Measurements from ENCODE around the gene PIF1. TPM values are rescaled to one million over a fixed set of nuclear protein-coding genes. Genes with fewer than 3 reads are reported as not detected.
A peak's percentile ranks its signal among the peaks of the same experiment; 100 is the strongest.

The PIF1 gene
- total and polyA plus RNA-seq, 5 experiments from 2014 or later = 0.15 to 0.68 (median 0.52) TPM; not detected in 2

DNA sequence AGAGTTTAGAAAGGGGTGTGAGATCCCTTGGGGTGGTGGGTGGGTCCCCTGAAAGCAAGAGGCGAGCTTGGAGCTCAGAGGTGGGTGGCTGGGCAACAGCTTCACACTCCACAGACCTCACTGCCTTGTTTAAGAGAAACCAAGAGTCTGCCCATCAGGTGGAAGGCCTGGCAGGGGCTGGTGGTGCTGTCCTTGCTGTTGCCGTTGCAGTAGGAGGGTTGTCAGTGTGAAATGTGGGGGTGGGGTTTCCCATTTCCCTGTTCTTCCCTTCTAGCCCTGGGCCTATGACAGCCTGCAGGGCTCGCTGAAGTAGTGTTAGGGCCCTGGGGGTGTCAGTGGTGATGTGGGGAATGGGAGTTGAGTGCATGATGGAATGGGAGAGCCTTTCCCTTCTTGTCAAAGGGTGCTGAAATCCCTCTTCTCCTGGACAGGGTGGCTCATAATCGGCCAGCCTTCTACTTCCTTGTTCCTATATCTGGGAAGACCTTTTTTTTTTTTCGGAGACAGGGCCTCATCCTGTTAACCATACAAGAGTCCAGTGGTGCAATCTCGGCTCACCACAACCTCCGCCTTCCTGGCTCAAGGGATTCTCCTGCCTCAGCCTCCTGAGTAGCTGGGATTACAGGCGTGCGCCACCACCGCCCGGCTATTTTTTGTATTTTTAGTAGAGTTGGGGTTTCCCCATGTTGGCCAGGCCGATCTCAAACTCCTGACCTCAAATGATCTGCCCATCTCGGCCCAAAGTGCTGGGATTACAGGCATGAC, 20.6 kb upstream of the PIF1 start:
- POLR2A ChIA-PET = interaction anchor here (0.5 to 5.4 kb wide), 3 partner anchors 48 to 253 kb away, joined by 5 to 51 read pairs (median 7); no protein-coding TSS in a partner anchor
- Mint-ChIP-seq H3K36me3 (peaks cover 0 to 31% (median 5%) of the 10 kb centered on the region in 3 donors), H3K4me3 (peak overlapping the region in 3 of 10 donors; percentile 45 to 99 (median 74)), H3K9me3 (no peaks in the 10 kb centered on the region), H3K27me3 (no peaks in the 10 kb centered on the region), H3K27ac (peak overlapping the region in 7 of 10 donors; percentile 33 to 96 (median 88)), H3K4me1 (peaks cover 38 to 75% (median 60%) of the 10 kb centered on the region in 4 donors)
- no peak for ATAC-seq
- DNase-seq = no peak

DNA sequence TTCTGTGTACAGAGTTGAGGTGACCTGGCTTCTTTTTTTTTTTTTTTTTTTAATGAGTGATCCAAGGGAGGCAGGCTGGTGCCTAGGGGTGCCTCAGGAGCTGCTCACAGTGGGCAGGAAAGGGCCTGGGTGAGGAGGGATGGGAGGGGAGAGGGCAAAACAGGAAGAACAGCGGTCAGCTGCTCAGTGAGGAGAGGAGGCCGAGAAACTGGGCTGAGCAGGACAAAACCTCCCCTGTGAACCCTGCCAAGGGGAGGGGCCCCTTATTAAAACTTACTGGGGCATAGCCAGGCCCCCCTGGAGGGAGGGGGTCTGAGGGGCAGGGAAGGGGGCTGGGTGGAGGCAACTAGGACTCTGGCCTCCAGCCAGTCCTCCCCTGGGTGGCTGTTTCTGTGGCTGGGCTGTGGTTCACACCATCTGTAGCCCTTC, 19.8 kb upstream of the PIF1 start:
- no peaks in the 10 kb centered on the region for H3K9me3 Mint-ChIP-seq
- H3K36me3 Mint-ChIP-seq = peaks cover 0 to 23% (median 5%) of the 10 kb centered on the region in 3 donors
- H3K4me1 Mint-ChIP-seq = peaks cover 42 to 76% (median 64%) of the 10 kb centered on the region in 4 donors
- POLR2A ChIA-PET = interaction anchor here (2.3 to 5.4 kb wide), 2 partner anchors 10 to 49 kb away, joined by 7 to 51 read pairs; no protein-coding TSS in a partner anchor
- DNase-seq (no peak), ATAC-seq (no peak)
- peak overlapping the region; percentile 81 to 99 (median 93) for H3K4me3 Mint-ChIP-seq
- peak overlapping the region; percentile 82 to 96 (median 92) for H3K27ac Mint-ChIP-seq
- H3K27me3 Mint-ChIP-seq = no peaks in the 10 kb centered on the region

DNA sequence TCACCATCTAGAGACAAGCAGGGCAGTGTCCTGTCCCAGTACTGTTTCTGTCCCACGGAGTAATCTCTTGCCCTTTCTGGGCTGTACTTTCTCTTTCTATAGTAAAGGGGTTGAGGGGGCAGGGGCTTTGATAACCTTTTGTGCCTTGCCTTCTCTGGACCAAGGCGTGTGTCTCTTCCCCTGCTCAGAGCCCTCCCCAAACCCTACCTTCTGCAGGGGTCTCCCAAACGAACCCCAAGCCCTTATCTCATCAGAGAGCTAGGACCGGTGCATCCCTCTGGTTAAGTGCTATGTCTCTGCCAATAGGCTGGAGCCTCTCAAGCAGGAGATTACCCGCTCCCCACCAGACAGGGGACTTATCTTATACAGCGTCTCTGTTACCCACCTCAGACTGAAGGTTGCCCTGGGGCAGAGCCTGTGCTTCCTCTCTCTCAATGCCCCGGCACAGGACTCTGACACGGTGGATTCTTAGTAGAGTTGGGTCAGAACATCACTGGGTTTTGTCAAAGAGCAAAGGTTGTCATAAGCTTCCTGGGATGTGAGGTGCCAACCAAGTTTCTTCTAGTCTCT, 19.2 kb upstream of the PIF1 start:
- Mint-ChIP-seq H3K9me3 (no peaks in the 10 kb centered on the region), H3K27me3 (no peaks in the 10 kb centered on the region), H3K4me1 (peaks cover 42 to 78% (median 68%) of the 10 kb centered on the region in 4 donors), H3K27ac (peak overlapping the region; percentile 82 to 96 (median 92)), H3K4me3 (peak overlapping the region; percentile 81 to 99 (median 93)), H3K36me3 (peaks cover 0 to 18% (median 5%) of the 10 kb centered on the region in 3 donors)
- DNase-seq = peak in 4 of 10 donors; percentile 22 to 47 (median 36)
- ATAC-seq = peak; percentile 19 to 55
- POLR2A ChIA-PET = interaction anchor here (1.7 to 5.4 kb wide), 3 partner anchors 9 to 49 kb away, joined by 4 to 51 read pairs (median 7); no protein-coding TSS in a partner anchor

DNA sequence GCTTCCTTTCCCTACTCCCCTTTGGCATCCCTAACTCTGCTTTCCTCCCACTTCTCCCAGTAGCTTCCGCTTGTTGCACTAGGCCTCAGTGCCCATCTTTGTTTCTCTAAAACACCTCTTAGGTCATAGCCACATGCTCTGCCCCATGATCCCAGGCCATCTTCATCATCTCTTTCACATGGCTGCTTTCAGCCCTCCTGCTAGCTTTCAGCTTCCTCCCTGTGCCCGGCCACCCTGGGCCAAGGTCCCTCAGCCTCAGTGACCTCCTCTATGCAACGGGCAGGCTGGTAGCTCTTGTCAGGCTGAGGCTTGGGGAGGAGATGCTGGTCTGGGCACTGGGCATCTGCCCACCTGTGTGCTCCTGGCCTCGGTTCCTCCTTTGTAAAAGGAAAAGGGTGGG, 18.5 kb upstream of the PIF1 start:
- Mint-ChIP-seq H3K27ac (peak overlapping the region; percentile 82 to 96 (median 92)), H3K9me3 (no peaks in the 10 kb centered on the region), H3K36me3 (peaks cover 0 to 11% (median 3%) of the 10 kb centered on the region in 3 donors), H3K4me1 (peaks cover 46 to 84% (median 74%) of the 10 kb centered on the region in 4 donors), H3K27me3 (no peaks in the 10 kb centered on the region), H3K4me3 (peak overlapping the region; percentile 81 to 99 (median 93))
- ATAC-seq (no peak), DNase-seq (no peak)
- POLR2A ChIA-PET = interaction anchor here (0.8 to 5.4 kb wide), 5 partner anchors 9 to 50 kb away, joined by 3 to 51 read pairs (median 4); no protein-coding TSS in a partner anchor

DNA sequence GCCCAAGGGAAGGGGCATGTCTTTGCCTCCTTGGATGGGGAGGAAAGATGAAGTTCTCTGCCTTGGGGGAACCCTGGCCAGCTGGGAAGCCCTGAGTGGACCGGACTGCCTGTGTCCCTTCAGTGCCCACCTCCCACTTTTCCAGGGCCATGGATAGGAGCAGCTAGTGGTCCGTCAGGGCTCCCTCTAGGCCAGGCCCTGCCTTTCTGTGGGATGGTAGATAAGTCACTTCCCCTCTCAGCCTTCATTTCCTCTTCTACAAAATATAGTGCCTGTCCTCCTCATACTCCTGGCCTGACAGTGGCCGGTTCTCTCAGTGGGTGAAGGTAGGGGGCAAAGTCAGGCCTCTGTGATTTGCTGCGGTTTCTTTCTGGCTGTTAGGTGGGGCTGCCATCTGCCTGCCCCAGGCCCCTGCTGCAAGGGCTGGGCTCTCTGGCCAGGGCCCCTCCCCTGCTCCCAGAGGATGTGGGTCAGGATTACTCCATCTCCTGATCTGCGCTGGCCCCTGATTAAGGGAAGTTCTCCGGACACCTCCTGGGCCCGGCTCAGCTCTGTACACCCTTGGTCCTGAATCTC, 17.6 kb upstream of the PIF1 start:
- H3K36me3 Mint-ChIP-seq = peaks cover 0 to 2% (median 0%) of the 10 kb centered on the region in 3 donors
- peak in 1 of 10 donors; percentile 52 for DNase-seq
- ATAC-seq = no peak
- peaks cover 49 to 88% (median 77%) of the 10 kb centered on the region in 4 donors for H3K4me1 Mint-ChIP-seq
- no peaks in the 10 kb centered on the region for H3K27me3 Mint-ChIP-seq
- POLR2A ChIA-PET = interaction anchor here (1.4 to 5.4 kb wide), 4 partner anchors 8 to 51 kb away, joined by 3 to 51 read pairs (median 6); no protein-coding TSS in a partner anchor
- no peaks in the 10 kb centered on the region for H3K9me3 Mint-ChIP-seq
- H3K27ac Mint-ChIP-seq = peak overlapping the region; percentile 82 to 96 (median 93)
- H3K4me3 Mint-ChIP-seq = peak overlapping the region; percentile 81 to 99 (median 93)

DNA sequence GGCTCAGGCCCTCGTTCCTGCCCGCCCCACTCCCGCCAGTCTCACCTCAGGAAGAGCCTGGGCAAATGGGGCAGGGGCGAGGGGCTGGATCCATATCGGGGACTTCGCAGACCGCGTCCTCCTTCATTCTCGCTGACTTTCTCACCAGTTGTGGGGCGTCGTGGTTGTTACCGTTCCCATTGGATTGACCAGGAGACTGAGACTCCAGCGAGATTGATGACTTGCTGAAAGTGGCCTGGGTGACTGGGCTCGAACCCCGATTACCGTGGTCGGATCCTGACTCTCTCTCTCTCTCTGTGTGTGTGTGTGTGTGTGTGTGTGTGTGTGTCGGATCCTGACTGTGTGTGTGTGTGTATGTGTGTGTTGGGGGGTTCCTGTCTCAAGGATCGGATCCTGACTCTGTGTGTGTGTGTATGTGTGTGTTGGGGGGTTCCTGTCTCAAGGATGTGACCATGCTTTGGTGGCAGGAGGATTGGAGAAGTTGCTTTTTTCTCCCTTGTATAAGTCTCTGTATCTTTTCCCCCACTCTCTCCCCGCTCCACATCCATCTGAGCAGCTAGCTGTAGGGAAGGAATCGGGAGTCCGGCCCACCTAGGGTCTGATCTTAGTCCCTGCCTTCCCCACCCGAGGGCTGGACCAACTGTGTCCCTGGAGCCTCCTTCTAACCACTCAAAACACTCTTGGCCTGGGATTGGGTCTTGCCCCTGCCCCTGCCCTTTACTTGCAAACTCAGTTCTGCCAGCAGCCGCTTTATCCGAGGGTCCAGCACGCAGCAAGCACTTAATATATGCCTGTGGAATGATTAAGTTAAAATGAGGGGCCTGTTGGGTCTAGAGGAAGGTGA, 16.9 kb upstream of the PIF1 start:
- Mint-ChIP-seq H3K36me3 (no peaks in the 10 kb centered on the region), H3K9me3 (no peaks in the 10 kb centered on the region), H3K4me3 (peak overlapping the region; percentile 81 to 99 (median 93)), H3K4me1 (peaks cover 51 to 88% (median 81%) of the 10 kb centered on the region in 4 donors), H3K27me3 (no peaks in the 10 kb centered on the region), H3K27ac (peak overlapping the region; percentile 82 to 96 (median 93))
- POLR2A ChIA-PET = interaction anchor here (5.4 kb wide), 1 partner anchor 51 kb away, joined by 51 read pairs; no protein-coding TSS in a partner anchor
- no peak for ATAC-seq
- DNase-seq = peak in 2 of 10 donors; percentile 20 to 53

DNA sequence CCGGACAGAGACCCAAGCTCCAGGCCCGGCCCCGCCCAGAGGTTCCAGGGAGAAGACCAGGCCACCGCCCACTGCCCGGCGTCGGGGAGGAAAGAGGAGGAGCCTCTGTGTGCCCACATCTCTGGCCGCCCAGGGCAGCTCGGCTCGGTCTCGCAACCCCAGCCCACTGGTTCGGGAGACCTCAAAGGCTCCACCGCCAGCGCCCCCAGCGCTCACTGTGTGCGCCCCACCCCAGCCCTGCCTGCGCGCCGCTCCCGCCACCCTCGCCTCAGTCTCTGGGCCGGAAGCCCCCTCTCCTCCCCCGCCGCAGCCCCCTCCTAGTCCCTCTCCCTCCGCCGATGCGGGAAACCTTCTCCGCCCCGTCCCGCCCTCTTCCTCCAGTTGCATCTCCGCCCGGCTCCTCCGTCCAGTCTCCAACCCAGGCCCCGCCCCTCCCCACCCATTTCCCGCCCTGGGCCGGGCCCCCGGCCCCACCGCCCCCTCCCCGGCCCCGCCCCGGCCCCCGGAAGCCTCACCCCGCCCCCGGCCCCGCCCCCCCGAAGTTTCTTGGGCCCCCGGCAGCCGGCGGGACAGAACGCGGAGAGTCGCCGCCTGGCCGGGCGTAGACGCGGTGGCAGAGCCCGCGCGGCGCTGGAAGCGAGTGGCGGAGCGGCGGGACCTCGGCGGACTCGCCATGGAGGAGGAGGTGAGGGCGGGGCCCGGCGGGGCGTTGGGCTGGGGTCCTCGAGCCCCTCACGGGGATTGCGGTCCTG, 16.1 kb upstream of the PIF1 start, which contains the start of gene PLEKHO2:
TSS of gene PLEKHO2 (plus strand) at position 572 of the 752 bp plus-strand sequence. CDS start at position 674, 102 bp downstream.
- POLR2A ChIA-PET = interaction anchor here (0.7 to 2.8 kb wide), 8 partner anchors 9 to 836 kb away, joined by 3 to 50 read pairs (median 4); partner anchors contain the start of gene PIF1
- ATAC-seq = peak; percentile 76 to 78
- H3K36me3 Mint-ChIP-seq = no peaks in the 10 kb centered on the region
- no peaks in the 10 kb centered on the region for H3K27me3 Mint-ChIP-seq
- DNase-seq = peak; percentile 77 to 96 (median 82)
- H3K4me3 Mint-ChIP-seq = peak within 1 kb of the TSS; percentile 81 to 99 (median 93)
- H3K9me3 Mint-ChIP-seq = no peaks in the 10 kb centered on the region
- peaks cover 52 to 87% (median 83%) of the 10 kb centered on the region in 4 donors for H3K4me1 Mint-ChIP-seq
- peak within 1 kb of the TSS; percentile 82 to 96 (median 93) for H3K27ac Mint-ChIP-seq

DNA sequence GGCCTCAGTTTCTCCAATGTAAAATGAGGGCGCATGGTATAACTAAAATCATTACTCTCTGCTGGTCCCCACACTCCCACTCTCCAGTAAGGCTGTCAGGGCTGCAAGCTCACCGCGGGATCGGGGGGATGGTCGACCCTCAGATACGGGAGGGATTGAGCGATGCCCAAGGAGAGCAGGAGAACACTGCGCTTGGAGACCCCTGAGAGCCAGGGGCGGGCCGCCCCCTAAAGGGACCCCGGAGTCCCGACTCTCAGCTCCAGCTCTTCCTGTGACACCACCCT, 15.6 kb upstream of the PIF1 start:
- peaks cover 55 to 88% (median 85%) of the 10 kb centered on the region in 4 donors for H3K4me1 Mint-ChIP-seq
- H3K27ac Mint-ChIP-seq = peak overlapping the region in 9 of 10 donors; percentile 60 to 92 (median 84)
- peak overlapping the region; percentile 75 to 94 (median 83) for H3K4me3 Mint-ChIP-seq
- DNase-seq = no peak
- POLR2A ChIA-PET = interaction anchor here (0.7 to 2.8 kb wide), 8 partner anchors 9 to 836 kb away, joined by 3 to 50 read pairs (median 4); partner anchors contain the start of gene PIF1
- no peaks in the 10 kb centered on the region for H3K27me3 Mint-ChIP-seq
- H3K36me3 Mint-ChIP-seq = no peaks in the 10 kb centered on the region
- H3K9me3 Mint-ChIP-seq = no peaks in the 10 kb centered on the region
- no peak for ATAC-seq

DNA sequence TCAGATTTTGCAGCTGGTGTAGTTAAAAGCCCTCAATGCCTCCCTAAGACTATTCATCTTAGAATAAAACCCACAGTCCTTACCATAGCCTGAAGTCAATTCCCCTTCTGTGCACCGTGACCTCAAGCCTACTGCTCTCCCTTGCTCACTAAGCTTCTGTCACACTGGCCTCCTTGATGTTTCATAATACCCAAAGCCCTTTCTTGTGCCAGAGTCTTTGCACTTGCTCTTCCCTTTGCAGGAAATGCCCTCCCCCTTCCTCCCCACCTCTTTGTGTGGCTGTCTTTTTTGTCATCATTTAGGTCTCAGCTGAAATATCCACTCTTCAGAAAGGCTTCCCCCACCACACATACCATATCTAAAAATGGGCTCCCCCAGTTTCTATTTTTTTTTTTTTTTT, 12.1 kb upstream of the PIF1 start:
- H3K4me1 Mint-ChIP-seq = peaks cover 38 to 62% (median 58%) of the 10 kb centered on the region in 4 donors
- POLR2A ChIA-PET = interaction anchor here (0.5 to 4.0 kb wide), 8 partner anchors 10 to 73 kb away, joined by 3 to 77 read pairs (median 5); partner anchors contain the start of gene PIF1
- DNase-seq = peak in 7 of 10 donors; percentile 60 to 81 (median 74)
- ATAC-seq = peak; percentile 44 to 52
- no peaks in the 10 kb centered on the region for H3K36me3 Mint-ChIP-seq
- no peaks in the 10 kb centered on the region for H3K27me3 Mint-ChIP-seq
- peak overlapping the region; percentile 11 to 84 (median 65) for H3K4me3 Mint-ChIP-seq
- no peaks in the 10 kb centered on the region for H3K9me3 Mint-ChIP-seq
- peak overlapping the region; percentile 19 to 96 (median 84) for H3K27ac Mint-ChIP-seq

DNA sequence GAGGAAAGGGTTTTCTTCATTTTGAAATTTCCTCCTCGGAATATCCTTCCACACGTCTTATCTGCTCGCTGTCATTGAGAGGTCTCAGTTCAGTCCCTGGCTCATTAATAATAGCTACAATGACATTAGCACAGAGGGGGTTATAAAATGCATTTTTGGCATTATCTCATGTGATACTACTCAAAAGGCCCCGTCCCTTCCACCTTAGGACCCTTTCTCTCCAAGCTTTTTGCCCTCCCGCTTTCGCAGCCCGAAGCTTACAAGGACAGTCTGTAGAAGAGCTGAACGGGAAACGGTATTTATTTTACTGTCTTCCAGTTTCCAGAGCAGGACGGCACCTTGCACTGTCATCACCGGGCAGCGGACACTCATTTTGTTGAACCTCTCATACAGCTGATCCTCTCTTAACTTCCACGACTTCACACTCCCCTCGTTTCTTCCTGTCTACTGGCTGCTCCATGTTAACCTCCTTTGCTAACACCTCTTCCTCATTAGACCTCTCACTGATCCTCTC, 10.6 kb upstream of the PIF1 start:
- H3K4me1 Mint-ChIP-seq = peaks cover 34 to 55% (median 53%) of the 10 kb centered on the region in 4 donors
- no peaks in the 10 kb centered on the region for H3K27me3 Mint-ChIP-seq
- no peaks in the 10 kb centered on the region for H3K9me3 Mint-ChIP-seq
- no peak for ATAC-seq
- no peak for DNase-seq
- peak overlapping the region; percentile 24 to 90 (median 86) for H3K27ac Mint-ChIP-seq
- POLR2A ChIA-PET = interaction anchor here (0.6 to 4.0 kb wide), 9 partner anchors 8 to 119 kb away, joined by 3 to 77 read pairs (median 4); partner anchors contain the start of gene PIF1
- no peaks in the 10 kb centered on the region for H3K36me3 Mint-ChIP-seq
- peak overlapping the region; percentile 58 to 80 (median 72) for H3K4me3 Mint-ChIP-seq
